Measurements from ENCODE around the gene ZNF580. TPM values are rescaled to one million over a fixed set of nuclear protein-coding genes. Genes with fewer than 3 reads are reported as not detected.

Gene ZNF580
- total RNA-seq, 2 donors from 2014 or later = 29.7 to 36.1 TPM

- WGBS, 2 donors = 93 to 94% methylated on average over 11 to 25 of the region's 25 CpGs
- TF ChIP-seq CTCF (IDR thresholded peaks at IDR 0.05) (no peak), POLR2A (IDR thresholded peaks at IDR 0.05) (no peak)
- Histone ChIP-seq H3K36me3 (replicated peaks in 1 of 2; ENCODE audit: insufficient read depth in 1 of 2, low read depth in 2 of 2) (peaks cover 35 to 53% of the 10 kb centered on the region in 2 donors), H3K27me3 (no peaks in the 10 kb centered on the region), H3K9me3 (no peaks in the 10 kb centered on the region), H3K27ac (no peak overlapping the region), H3K4me1 (peaks cover 22% of the 10 kb centered on the region), H3K4me3 (no peak overlapping the region)
- DNase-seq = no peak
- ATAC-seq = no peak
- intact Hi-C loops (cut with DNase I) = no loop called here
Observed at GRCh38 chr19:55690109-55690768, 49.4 kb downstream of the ZNF580 start.

- peaks cover 35 to 47% of the 10 kb centered on the region in 2 donors for H3K36me3 ChIP-seq (replicated peaks in 1 of 2; ENCODE audit: insufficient read depth in 1 of 2, low read depth in 2 of 2)
- WGBS, 2 donors = 89 to 92% methylated on average over 24 to 31 of the region's 31 CpGs
- intact Hi-C loops (cut with DNase I) = no loop called here
- no peaks in the 10 kb centered on the region for H3K9me3 ChIP-seq
- H3K27me3 ChIP-seq = no peaks in the 10 kb centered on the region
- TF ChIP-seq POLR2A (IDR thresholded peaks at IDR 0.05) = no peak
- no peak for TF ChIP-seq CTCF (IDR thresholded peaks at IDR 0.05)
- peak in 1 of 4 donors; percentile 3 for DNase-seq
- H3K4me1 ChIP-seq = peaks cover 15% of the 10 kb centered on the region
- no peak overlapping the region for H3K27ac ChIP-seq
- no peak overlapping the region for H3K4me3 ChIP-seq
- no peak for ATAC-seq
Observed at GRCh38 chr19:55690769-55691545, 50.2 kb downstream of the ZNF580 start.

- no peak for ATAC-seq
- Histone ChIP-seq H3K27me3 (no peaks in the 10 kb centered on the region), H3K36me3 (replicated peaks in 1 of 2; ENCODE audit: insufficient read depth in 1 of 2, low read depth in 2 of 2) (peaks cover 35 to 47% of the 10 kb centered on the region in 2 donors), H3K9me3 (no peaks in the 10 kb centered on the region), H3K4me1 (peaks cover 10% of the 10 kb centered on the region), H3K27ac (no peak overlapping the region), H3K4me3 (no peak overlapping the region)
- WGBS, 2 donors = 93% methylated on average over 23 to 29 of the region's 31 CpGs
- intact Hi-C loops (cut with DNase I) = no loop called here
- TF ChIP-seq CTCF (IDR thresholded peaks at IDR 0.05) (no peak), POLR2A (IDR thresholded peaks at IDR 0.05) (no peak)
- DNase-seq = peak in 1 of 4 donors; percentile 4
Observed at GRCh38 chr19:55691561-55692481, 51.0 kb downstream of the ZNF580 start.

- no peak overlapping the region for H3K4me3 ChIP-seq
- peaks cover 2% of the 10 kb centered on the region for H3K4me1 ChIP-seq
- H3K27ac ChIP-seq = no peak overlapping the region
- no peak for ATAC-seq
- no peak for DNase-seq
- WGBS, 2 donors = 90% methylated on average over 12 to 19 of the region's 19 CpGs
- H3K9me3 ChIP-seq = no peaks in the 10 kb centered on the region
- H3K36me3 ChIP-seq (replicated peaks in 1 of 2; ENCODE audit: insufficient read depth in 1 of 2, low read depth in 2 of 2) = peaks cover 35 to 49% of the 10 kb centered on the region in 2 donors
- TF ChIP-seq POLR2A (IDR thresholded peaks at IDR 0.05) (no peak), CTCF (IDR thresholded peaks at IDR 0.05) (no peak)
- intact Hi-C loops (cut with DNase I) = no loop called here
- no peaks in the 10 kb centered on the region for H3K27me3 ChIP-seq
Observed at GRCh38 chr19:55692681-55693081, 51.9 kb downstream of the ZNF580 start.

Other genes with a start within 250 kb of the ZNF580 start
- gene UBE2S, start 233.2 kb upstream of the ZNF580 start, total RNA-seq = 1 to 10 TPM; 6.5 to 7.9 TPM
- not detected for gene SHISA7, start 197.7 kb upstream of the ZNF580 start, total RNA-seq
- 10 to 100 TPM; 38.4 to 75.8 TPM for gene ISOC2, start 179.4 kb upstream of the ZNF580 start, total RNA-seq
- gene C19orf85, start 176.3 kb upstream of the ZNF580 start, total RNA-seq = not detected
- 1 to 10 TPM; 3.4 to 8.2 TPM for gene ZNF628, start 164.4 kb upstream of the ZNF580 start, total RNA-seq
- gene NAT14, start 155.8 kb upstream of the ZNF580 start, total RNA-seq = 1 to 10 TPM; 4.2 to 8.2 TPM
- gene SSC5D, start 152.6 kb upstream of the ZNF580 start, total RNA-seq = 1 to 10 TPM; 2.6 to 3.3 TPM
- gene SBK2, start 103.9 kb upstream of the ZNF580 start, total RNA-seq = not detected
- gene SBK3, start 95.5 kb upstream of the ZNF580 start, total RNA-seq = not detected
- 1 to 10 TPM; 3.3 to 6.2 TPM for gene ZNF579, start 60.2 kb upstream of the ZNF580 start, total RNA-seq
- gene FIZ1, start 41.5 kb upstream of the ZNF580 start, total RNA-seq = 10 to 100 TPM in 1 of 2 donors, 1 to 10 TPM in 1; 5.7 to 13.5 TPM
- gene ZNF524, start 40.7 kb upstream of the ZNF580 start, total RNA-seq = 10 to 100 TPM; 29.7 to 45.4 TPM
- gene ZNF865, start 35.4 kb upstream of the ZNF580 start, total RNA-seq = 10 to 100 TPM in 1 of 2 donors, 1 to 10 TPM in 1; 6.5 to 14.8 TPM
- 1 to 10 TPM; 6.9 to 9.6 TPM for gene ZNF784, start 16.4 kb upstream of the ZNF580 start, total RNA-seq
- 10 to 100 TPM; 16.8 to 20.2 TPM for gene ZNF581, start 2.6 kb downstream of the ZNF580 start, total RNA-seq
- 10 to 100 TPM in 1 of 2 donors, 1 to 10 TPM in 1; 5.9 to 15.0 TPM for gene CCDC106, start 7.2 kb downstream of the ZNF580 start, total RNA-seq
- gene U2AF2, start 14.0 kb downstream of the ZNF580 start, total RNA-seq = 100 to 1,000 TPM in 1 of 2 donors, 10 to 100 TPM in 1; 53.4 to 106 TPM
- 10 to 100 TPM; 52.1 to 52.4 TPM for gene EPN1, start 34.2 kb downstream of the ZNF580 start, total RNA-seq
- not detected for gene NLRP9, start 97.4 kb downstream of the ZNF580 start, total RNA-seq
- not detected for gene RFPL4A, start 118.1 kb downstream of the ZNF580 start, total RNA-seq
- gene RFPL4AL1, start 128.1 kb downstream of the ZNF580 start, total RNA-seq = 1 to 10 TPM in 1 of 2 donors, not detected in 1; 2.3 TPM
- not detected for gene NLRP11, start 191.0 kb downstream of the ZNF580 start, total RNA-seq
- gene NLRP4, start 195.5 kb downstream of the ZNF580 start, total RNA-seq = not detected